H1 (cell line): ENCODE data around the gene ZNF337. TPM values are rescaled to one million over a fixed set of nuclear protein-coding genes. Genes with fewer than 3 reads are reported as not detected.

Source experiments
- CTCF ChIA-PET: fragments of 300-600 bp; sonication (Branson Sonifier 250); formaldehyde crosslinking; loops from one replicate; lab custom pipeline; 2021; ENCODE audit not compliant: partially characterized antibody; lab: Charles Lee
- POLR2A ChIA-PET: fragments of 300-600 bp; sonication (Branson Sonifier 250); formaldehyde crosslinking; loops from one replicate; lab custom pipeline; 2021; ENCODE audit warnings: inconsistent platforms; ENCODE audit not compliant: partially characterized antibody; lab: Charles Lee
- DNase-seq, 2 experiments: peaks; one replicate each; pipeline versions ENCODE4 v3.0.0 to v3.0.0-alpha.2; 2010 to 2022; ENCODE audit warnings: low spot score in 2 of 2, low read depth in 1 of 2, mixed read lengths in 1 of 2
- FAIRE-seq: peaks from 2 replicates; lab custom pipeline; 2011; peaks lifted over from hg19 to GRCh38; lab: Jason Lieb, UNC
- H2AFZ ChIP-seq: 2 replicates; pipeline ENCODE4 v1.8.1; 2012; ENCODE audit warnings: low read length, inconsistent platforms
- H2AK5ac ChIP-seq: 2 replicates; pipeline ENCODE4 v1.6.1; 2013; ENCODE audit warnings: low read depth, low read length
- H2BK120ac ChIP-seq: replicated peaks from 2 replicates; pipeline ENCODE3; 2013; ENCODE audit warnings: low read depth, low read length, inconsistent platforms
- H2BK12ac ChIP-seq: 2 replicates; pipeline ENCODE4 v1.6.1; 2013; ENCODE audit warnings: low read depth, low read length
- H2BK15ac ChIP-seq: 2 replicates; pipeline ENCODE4 v1.6.1; 2013; ENCODE audit warnings: low read length
- H2BK20ac ChIP-seq: 2 replicates; pipeline ENCODE4 v1.6.1; 2013; ENCODE audit warnings: low read length
- H2BK5ac ChIP-seq: 2 replicates; pipeline ENCODE4 v1.6.1; 2013; ENCODE audit warnings: low read depth, low read length
- H3K14ac ChIP-seq: 2 replicates; pipeline ENCODE4 v1.6.1; 2013; ENCODE audit warnings: inconsistent platforms; ENCODE audit not compliant: insufficient read length
- H3K18ac ChIP-seq: 2 replicates; pipeline ENCODE4 v1.6.1; 2013; ENCODE audit warnings: low read length; ENCODE audit errors: extremely low read depth
- H3K23ac ChIP-seq: 2 replicates; pipeline ENCODE4 v1.6.1; 2013; ENCODE audit warnings: inconsistent platforms; ENCODE audit not compliant: insufficient read length
- H3K23me2 ChIP-seq: 2 replicates; pipeline ENCODE4 v1.6.1; 2013; ENCODE audit warnings: low read depth, low read length
- H3K27ac ChIP-seq: 2 replicates; pipeline ENCODE4 v1.6.1; 2011; ENCODE audit warnings: low read depth, low read length, inconsistent platforms
- H3K27me3 ChIP-seq, 4 experiments: replicated peaks in 1 of 4; 1 replicate in 1 of 4; 2 replicates in 3 of 4; pipeline versions ENCODE4 v1.6.1 to v1.8.1; 2011 to 2013; ENCODE audit warnings: low read length in 3 of 4, mild to moderate bottlenecking in 3 of 4, inconsistent platforms in 2 of 4, mixed read lengths in 2 of 4, moderate library complexity in 1 of 4; ENCODE audit not compliant: control insufficient read depth in 3 of 4, insufficient read depth in 3 of 4; ENCODE audit errors: extremely low read depth in 1 of 4
- H3K36me3 ChIP-seq, 4 experiments: 2 replicates each; pipeline versions ENCODE4 v1.6.1 to v1.8.1; 2011 to 2013; ENCODE audit warnings: mild to moderate bottlenecking in 4 of 4, low read length in 3 of 4, moderate library complexity in 2 of 4, control low read depth in 1 of 4, inconsistent platforms in 1 of 4; ENCODE audit not compliant: insufficient read depth in 4 of 4, control insufficient read depth in 2 of 4
- H3K4ac ChIP-seq: replicated peaks from 2 replicates; pipeline ENCODE3; 2013; ENCODE audit warnings: low read length, low read depth, mixed read lengths, inconsistent platforms; ENCODE audit not compliant: insufficient read length
- H3K4me1 ChIP-seq, 4 experiments: replicated peaks in 1 of 4; 1 replicate in 1 of 4; 2 replicates in 3 of 4; pipeline versions ENCODE4 v1.6.1 to v1.8.1; 2011 to 2013; ENCODE audit warnings: low read length in 3 of 4, inconsistent platforms in 2 of 4, mixed read lengths in 1 of 4; ENCODE audit not compliant: insufficient read depth in 4 of 4, control insufficient read depth in 3 of 4
- H3K4me2 ChIP-seq, 2 experiments: 2 replicates each; pipeline versions ENCODE4 v1.6.1 to v1.8.1; 2011 to 2013; ENCODE audit warnings: low read depth in 2 of 2, low read length in 2 of 2, control low read depth in 1 of 2, inconsistent platforms in 1 of 2, mild to moderate bottlenecking in 1 of 2; ENCODE audit not compliant: insufficient read depth in 1 of 2
- H3K4me3 ChIP-seq, 4 experiments: fragments of 200-600, 300-600 bp in 1 of 4; sonication (generic), shearing (Covaris generic), sonication (Bioruptor Twin) in 1 of 4; 2 replicates each; pipeline versions ENCODE4 v1.5.1 to v1.8.1; 2011 to 2016; ENCODE audit warnings: low read length in 4 of 4, low read depth in 3 of 4, control low read depth in 2 of 4, inconsistent platforms in 2 of 4, mild to moderate bottlenecking in 2 of 4, mixed read lengths in 1 of 4, moderate library complexity in 1 of 4; ENCODE audit not compliant: insufficient read depth in 2 of 4; ENCODE audit errors: extremely low read depth in 1 of 4
- H3K56ac ChIP-seq: replicated peaks from 2 replicates; pipeline ENCODE3; 2013; ENCODE audit warnings: low read depth, mild to moderate bottlenecking, mixed read lengths, low read length, inconsistent platforms; ENCODE audit not compliant: insufficient read length
- H3K79me1 ChIP-seq: 2 replicates; pipeline ENCODE4 v1.6.1; 2013; ENCODE audit warnings: low read depth, low read length, control low read depth
- H3K79me2 ChIP-seq, 2 experiments: 2 replicates each; pipeline versions ENCODE4 v1.6.1 to v1.8.1; 2012 to 2013; ENCODE audit warnings: low read length in 2 of 2, mild to moderate bottlenecking in 2 of 2, inconsistent platforms in 1 of 2; ENCODE audit not compliant: insufficient read depth in 2 of 2, control insufficient read depth in 1 of 2
- H3K9ac ChIP-seq, 4 experiments: replicated peaks in 1 of 4; 1 replicate in 1 of 4; 2 replicates in 3 of 4; pipeline versions ENCODE4 v1.6.1 to v1.8.1; 2011 to 2013; ENCODE audit warnings: low read depth in 3 of 4, low read length in 3 of 4, control low read depth in 2 of 4, mild to moderate bottlenecking in 2 of 4, moderate library complexity in 2 of 4, inconsistent platforms in 1 of 4; ENCODE audit errors: extremely low read depth in 1 of 4
- H3K9me3 ChIP-seq, 2 experiments: 2 replicates each; pipeline versions ENCODE4 v1.6.1 to v1.8.1; 2012 to 2013; ENCODE audit warnings: mild to moderate bottlenecking in 2 of 2, moderate library complexity in 2 of 2, control low read depth in 1 of 2, inconsistent platforms in 1 of 2, low read depth in 1 of 2, low read length in 1 of 2, mixed read lengths in 1 of 2; ENCODE audit not compliant: insufficient read depth in 2 of 2
- H4K20me1 ChIP-seq, 2 experiments: replicated peaks in 1 of 2; 2 replicates each; pipeline versions ENCODE3 to v1.8.1; 2011 to 2013; ENCODE audit warnings: inconsistent platforms in 2 of 2, low read length in 2 of 2, mild to moderate bottlenecking in 1 of 2; ENCODE audit not compliant: insufficient read depth in 2 of 2, control insufficient read depth in 1 of 2
- H4K5ac ChIP-seq: 2 replicates; pipeline ENCODE4 v1.6.1; 2013; ENCODE audit warnings: low read length, low read depth, mixed read lengths, inconsistent platforms; ENCODE audit not compliant: insufficient read length
- H4K8ac ChIP-seq: 2 replicates; pipeline ENCODE4 v1.8.0; 2013; ENCODE audit warnings: mild to moderate bottlenecking, moderate library complexity, low read length, inconsistent platforms; ENCODE audit not compliant: insufficient read depth; ENCODE audit errors: extremely low read depth
- H4K91ac ChIP-seq: replicated peaks from 2 replicates; pipeline ENCODE3; 2013; ENCODE audit warnings: low read length, mixed read lengths, inconsistent platforms; ENCODE audit not compliant: insufficient read length
- EP300 ChIP-seq, 2 experiments: IDR thresholded peaks; 1 replicate in 1 of 2; 2 replicates in 1 of 2; pipeline ENCODE4 v1.6.1; 2011 to 2012; ENCODE audit warnings: low read depth in 2 of 2, low read length in 2 of 2, mild to moderate bottlenecking in 2 of 2, borderline replicate concordance in 1 of 2, inconsistent platforms in 1 of 2, moderate library complexity in 1 of 2
- TCF12 ChIP-seq: IDR thresholded peaks from 2 replicates; pipeline ENCODE4 v1.6.1; 2011; ENCODE audit warnings: low read depth, mild to moderate bottlenecking, low read length
- WGBS, 2 experiments: shearing (Covaris generic) in 1 of 2; methylation state at CpG; one replicate each; pipeline versions ENCODE4 v1.1.6 to v1.1.7; 2013 to 2015; ENCODE audit warnings: low lambda C conversion rate in 2 of 2, mixed read lengths in 2 of 2, inconsistent platforms in 1 of 2, low coverage in 1 of 2, missing lambda C conversion rate in 1 of 2; ENCODE audit not compliant: insufficient replicate concordance in 2 of 2, insufficient coverage in 1 of 2, insufficient read length in 1 of 2; ENCODE audit errors: extremely low coverage in 1 of 2, missing lambda C conversion rate in 1 of 2; 5-methylcytosine and 5-hydroxymethylcytosine counted together
- polyA plus RNA-seq, 7 experiments: library from polyadenylated mRNA; depleted of rRNA in 3 of 7; stranded (reverse) in 5 of 7; unstranded in 2 of 7; fragments of >200 nt in 5 of 7; fragments of 200-250 nt in 2 of 7; gene quantifications; 1 replicate in 5 of 7; 2 replicates in 1 of 7; 4 replicates in 1 of 7; pipeline versions ENCODE4 v1.2.1 to v1.2.3, GENCODE V29; 2011 to 2013; ENCODE audit warnings: missing spikeins in 2 of 7, mixed read lengths in 2 of 7
- total RNA-seq: library from RNA; stranded (reverse); fragmentation: NEBNext Ultra II Directional; extraction: Animal tissue kit (Norgen Biotek cat#: 25700); gene quantifications from 2 replicates; pipeline ENCODE4 v1.2.1, GENCODE V29; 2021

The ZNF337 gene
- total and polyA plus RNA-seq, 2 of the 8 experiments (the other 6 are each of a cell fraction or from before 2014, with no cell fraction given) = 2.8 to 6.6 TPM

DNA sequence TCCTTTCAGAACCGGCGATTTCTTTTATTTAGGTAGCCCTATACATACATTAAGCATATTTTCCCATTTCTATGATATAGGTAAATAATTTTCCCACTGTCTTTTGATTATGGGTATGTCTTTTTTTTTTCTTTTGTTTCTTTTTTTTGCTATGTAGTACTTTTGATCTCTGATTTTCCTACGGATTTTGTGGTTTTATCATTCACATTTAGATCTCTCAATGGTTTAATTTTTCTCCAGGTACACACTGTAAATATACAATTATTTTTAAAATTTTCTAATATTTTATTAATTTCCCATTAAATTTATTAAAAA is 436 bp upstream of the ZNF337 start:
- Histone ChIP-seq H3K27ac (no peak overlapping the region), H3K79me1 (peaks cover 3% of the 10 kb centered on the region; the same call in 1 of the 2 replicates), H3K56ac (no peak overlapping the region), H2BK120ac (no peak overlapping the region), H3K4me2 (peak overlapping the region; percentile 63 to 82), H4K91ac (no peak overlapping the region), H3K27me3 (no peaks in the 10 kb centered on the region; a peak in 1 of 7 replicates), H2BK5ac (no peak overlapping the region), H3K23me2 (peaks cover 7% of the 10 kb centered on the region; the same call in 1 of the 2 replicates), H4K20me1 (no peaks in the 10 kb centered on the region), H3K23ac (no peak overlapping the region), H2AFZ (peak overlapping the region; percentile 87; the same call in 1 of the 2 replicates), H4K5ac (no peak overlapping the region), H3K4ac (no peak overlapping the region), H3K4me1 (no peaks in the 10 kb centered on the region; a peak in 1 of 7 replicates), H4K8ac (no peak overlapping the region), H3K18ac (no peak overlapping the region), H2BK20ac (no peak overlapping the region), H3K4me3 (peak overlapping the region; percentile 63 to 91 (median 81)), H3K9me3 (no peaks in the 10 kb centered on the region), H2AK5ac (no peak overlapping the region), H3K9ac (no peak overlapping the region), H3K79me2 (no peaks in the 10 kb centered on the region), H2BK15ac (no peak overlapping the region), H3K14ac (no peak overlapping the region), H3K36me3 (no peaks in the 10 kb centered on the region; a peak in 1 of 8 replicates), H2BK12ac (no peak overlapping the region)
- ChIA-PET CTCF (no interaction called here), POLR2A (interaction anchor here (1.0 kb wide), 1 partner anchor 111 kb away, joined by 3 read pairs; no protein-coding TSS in a partner anchor)
- FAIRE-seq (no peak), DNase-seq (no peak)
- 2% methylated on average over 3 of the region's 3 CpGs; no CpG with 5 or more reads in 1 of the 2 experiments for WGBS, 2 experiments
- no peak for TF ChIP-seq TCF12
- no peak for TF ChIP-seq EP300 (IDR thresholded peaks at IDR 0.05; ENCODE audit: borderline replicate concordance in 1 of 2, low read depth in 2 of 2, low read length in 2 of 2)
